ENCODE data around the gene CLEC4E.
"Not testable (repeated sequence)": the region's sequence is repeated elsewhere in the genome, so short reads cannot be mapped to it uniquely, and the experiment has no call there.

The CLEC4E gene

DNA sequence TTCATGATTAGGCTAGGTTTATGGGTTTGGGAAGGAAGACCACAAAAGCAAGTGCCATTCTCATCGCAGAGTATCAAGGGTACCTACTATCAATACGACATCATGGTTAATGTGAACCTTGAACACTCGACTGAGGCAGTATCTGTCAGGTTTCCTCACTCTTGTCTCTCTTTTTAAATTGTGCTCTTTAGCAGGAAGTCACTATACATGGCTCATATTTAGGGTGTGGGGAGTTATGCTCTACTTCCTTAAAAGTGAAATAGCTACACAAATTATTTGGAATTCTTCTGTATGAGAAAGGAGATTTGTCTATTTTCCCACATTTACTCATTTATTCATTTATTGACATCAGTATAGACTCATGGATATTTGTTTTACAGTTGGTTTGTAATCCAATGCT lies 5.9 kb upstream of the CLEC4E start:
- H3K27ac ChIP-seq: no peak overlapping the region

DNA sequence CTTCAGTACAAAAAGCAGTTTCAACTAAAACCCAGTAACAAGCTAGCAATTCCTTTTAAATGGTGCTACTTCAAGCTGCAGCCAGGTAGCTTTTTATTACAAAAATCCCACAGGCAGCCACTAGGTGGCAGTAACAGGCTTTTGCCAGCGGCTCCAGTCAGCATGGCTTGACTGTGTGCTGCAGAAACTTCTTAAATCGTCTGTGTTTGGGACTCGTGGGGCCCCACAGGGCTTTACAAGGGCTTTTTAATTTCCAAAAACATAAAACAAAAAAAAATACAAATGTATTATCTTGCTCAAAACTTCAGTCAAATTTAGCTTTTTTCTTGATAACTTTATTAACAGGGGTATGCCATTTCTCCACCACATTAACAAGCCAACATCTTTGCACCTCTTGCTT lies 3.6 kb upstream of the CLEC4E start:
- H3K4me3 ChIP-seq: no peak overlapping the region
- H3K27ac ChIP-seq: no peak overlapping the region

More for the DNA sequence above, 5.9 kb upstream of the CLEC4E start:
- H3K4me3 ChIP-seq: no peak overlapping the region

DNA sequence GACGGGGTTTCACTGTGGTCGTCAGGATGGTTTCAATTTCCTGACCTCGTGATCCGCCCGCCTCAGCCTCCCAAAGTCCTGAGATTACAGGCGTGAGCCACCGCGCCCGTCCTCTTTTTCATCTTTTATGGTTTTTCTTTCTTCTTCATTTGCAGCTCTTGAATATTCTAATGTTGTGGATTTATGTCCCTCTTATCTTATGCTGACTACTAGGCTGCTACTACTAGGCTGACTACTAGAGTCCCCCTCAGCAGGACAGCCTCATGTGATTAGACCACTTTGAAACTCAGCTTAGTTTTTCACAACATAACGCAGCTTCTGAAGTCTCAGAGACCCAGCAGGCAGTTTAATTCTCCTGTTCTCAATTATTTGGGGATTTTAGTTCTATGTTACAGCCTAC lies 857 bp upstream of the CLEC4E start:
- no peak overlapping the region for H3K4me3 ChIP-seq

DNA sequence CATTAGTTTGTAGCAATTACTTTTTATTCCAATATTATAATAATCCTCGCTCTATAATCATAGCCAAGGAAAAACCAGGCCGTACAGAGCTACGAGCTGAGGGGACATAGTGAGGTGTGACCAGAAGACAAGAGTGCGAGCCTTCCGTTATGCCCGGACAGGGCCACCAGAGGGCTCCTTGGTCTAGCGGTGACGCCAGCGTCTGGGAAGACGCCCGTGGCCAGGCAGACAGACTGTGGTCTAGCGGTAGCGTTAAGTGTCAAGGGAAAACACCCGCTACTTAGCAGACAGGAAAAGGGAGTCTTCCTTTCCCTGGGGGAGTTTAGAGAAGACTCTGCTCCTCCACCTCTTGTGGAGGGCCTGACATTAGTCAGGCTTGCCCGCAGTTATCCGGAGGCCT lies 2.9 kb downstream of the CLEC4E start:
- H3K27ac ChIP-seq, H3K4me3 ChIP-seq: not testable (repeated sequence)

More for the DNA sequence above, 857 bp upstream of the CLEC4E start:
- H3K27ac ChIP-seq: peak overlapping the region in 3 of 21 experiments; percentile 2 to 35 (median 13)

DNA sequence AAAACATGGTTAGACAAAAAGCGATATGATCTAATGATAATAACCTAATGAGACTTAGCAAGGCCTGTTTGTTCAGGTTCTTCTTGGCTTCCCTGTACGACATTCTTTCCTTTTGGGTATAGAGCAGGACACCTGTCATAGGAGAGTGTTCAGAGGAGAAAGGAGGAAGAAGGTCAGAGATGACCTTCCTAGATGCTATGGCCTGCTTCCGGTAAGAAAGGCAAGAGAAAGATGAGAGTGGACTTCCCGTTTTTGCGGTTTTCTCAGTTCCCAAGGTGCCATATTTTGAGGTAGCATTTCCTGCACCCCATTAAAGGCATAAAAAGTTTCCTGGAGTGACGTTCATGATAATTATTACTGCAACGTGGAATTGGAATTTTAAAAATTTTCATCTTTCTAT lies 8.7 kb downstream of the CLEC4E start:
- H3K4me3 ChIP-seq: no peak overlapping the region
- no peak overlapping the region for H3K27ac ChIP-seq

DNA sequence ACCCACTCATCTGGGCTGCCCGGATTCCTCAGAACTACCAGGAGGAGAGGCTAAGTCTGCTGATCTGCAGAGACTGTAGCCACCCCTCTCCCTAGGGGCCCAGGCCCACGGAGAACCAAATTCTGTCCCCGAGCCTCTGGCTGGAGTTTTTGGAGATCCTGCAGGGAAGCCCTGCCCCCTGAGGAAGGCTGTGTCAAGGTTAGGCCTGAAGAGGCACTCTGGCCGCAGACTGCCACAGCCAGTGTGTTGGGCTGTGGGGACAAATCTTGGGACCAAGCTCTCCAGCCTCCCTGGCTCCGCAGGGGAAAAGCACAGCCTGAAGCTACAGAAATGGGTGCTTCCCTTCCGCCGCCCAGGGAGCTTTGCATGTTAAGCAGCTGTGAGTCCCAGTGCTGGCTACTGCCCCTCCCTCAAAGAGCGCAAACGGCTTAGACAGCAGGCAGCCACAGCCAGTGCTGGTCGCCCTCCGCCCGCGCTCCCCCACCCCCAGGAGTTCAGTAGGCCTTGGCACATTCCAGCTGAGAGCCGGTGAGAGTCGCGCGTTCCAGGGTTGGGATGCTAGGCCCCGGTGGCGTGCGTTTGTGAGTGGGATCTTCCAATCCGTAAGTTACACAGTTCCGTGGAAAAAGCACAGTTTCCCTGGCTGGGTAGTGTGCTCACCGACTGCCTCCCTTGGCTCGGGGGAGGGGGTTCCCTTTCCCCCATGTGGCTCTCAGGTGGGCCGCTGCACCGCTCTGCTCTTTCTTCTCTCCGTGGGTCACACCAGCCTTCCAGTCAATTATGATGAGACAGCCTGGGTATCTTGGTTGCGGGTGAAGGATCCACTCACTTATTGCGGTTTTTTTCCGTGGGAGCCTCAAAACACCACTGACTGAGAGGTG lies 13.2 kb downstream of the CLEC4E start:
- H3K27ac ChIP-seq: no peak overlapping the region
- no peak overlapping the region for H3K4me3 ChIP-seq

DNA sequence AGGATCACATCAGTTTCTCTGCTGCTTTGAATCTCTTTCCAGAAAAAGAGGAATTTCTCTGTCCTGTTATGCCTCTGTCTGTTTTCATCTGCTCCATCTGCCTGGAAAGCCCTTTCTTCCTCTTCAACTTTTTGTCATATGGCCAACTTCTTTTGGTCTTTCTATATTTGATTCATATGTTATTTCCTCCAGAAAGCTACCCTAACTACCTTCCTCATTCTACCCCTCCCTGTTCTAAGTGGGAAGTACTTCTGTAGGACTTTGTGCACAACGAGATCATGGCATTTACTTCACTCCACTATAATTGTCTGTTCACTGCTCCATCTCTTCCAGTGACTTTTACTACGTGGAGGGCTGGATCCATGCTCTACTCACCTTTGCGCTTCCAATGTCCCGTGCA lies 21.5 kb downstream of the CLEC4E start:
- Histone ChIP-seq H3K4me3 (no peak overlapping the region), H3K27ac (no peak overlapping the region)

DNA sequence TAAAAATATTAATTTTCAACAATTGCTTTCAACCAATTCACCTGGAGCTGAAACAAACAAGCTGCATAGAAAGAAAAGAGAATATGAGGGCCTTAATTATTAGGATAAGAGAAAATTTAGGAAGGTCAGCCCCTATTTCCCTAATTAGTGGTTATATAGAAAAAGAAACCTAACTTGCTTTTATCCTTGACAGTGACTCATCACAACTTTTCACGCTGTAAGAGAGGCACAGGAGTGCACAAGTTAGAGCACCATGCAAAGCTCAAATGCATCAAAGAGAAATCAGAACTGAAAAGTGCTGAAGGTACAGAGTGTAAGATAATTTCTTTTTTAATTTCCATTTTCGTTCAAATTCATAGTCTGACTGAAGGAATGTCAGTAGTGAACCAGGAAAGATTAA lies 22.7 kb downstream of the CLEC4E start:
- no peak overlapping the region for H3K27ac ChIP-seq
- no peak overlapping the region for H3K4me3 ChIP-seq

DNA sequence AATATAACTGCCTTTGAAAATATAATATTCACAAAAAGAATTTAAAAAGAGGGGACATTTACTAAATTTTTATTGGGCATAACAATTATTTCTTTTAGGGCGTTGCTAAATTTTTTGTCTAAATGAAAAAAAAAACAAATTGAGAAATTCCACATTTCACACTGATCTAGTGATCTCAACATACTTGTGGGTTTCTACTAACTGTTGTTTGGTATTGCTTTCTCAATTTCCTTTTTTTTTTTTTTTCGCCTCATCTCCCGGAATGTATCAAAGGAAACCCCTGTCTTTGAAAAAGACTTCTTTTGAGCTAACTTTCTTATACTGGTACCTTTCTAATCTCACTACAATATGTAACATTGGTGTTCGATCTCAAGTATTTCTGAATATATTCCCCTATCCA lies 27.4 kb downstream of the CLEC4E start, which contains the start of gene CLEC4D:
TSS of gene CLEC4D (plus strand) at position 248 of the 400 bp plus-strand sequence. CDS start 230 bp downstream, outside the sequence.
- Histone ChIP-seq H3K4me3 (no peak within 1 kb of the TSS), H3K27ac (no peak within 1 kb of the TSS)

DNA sequence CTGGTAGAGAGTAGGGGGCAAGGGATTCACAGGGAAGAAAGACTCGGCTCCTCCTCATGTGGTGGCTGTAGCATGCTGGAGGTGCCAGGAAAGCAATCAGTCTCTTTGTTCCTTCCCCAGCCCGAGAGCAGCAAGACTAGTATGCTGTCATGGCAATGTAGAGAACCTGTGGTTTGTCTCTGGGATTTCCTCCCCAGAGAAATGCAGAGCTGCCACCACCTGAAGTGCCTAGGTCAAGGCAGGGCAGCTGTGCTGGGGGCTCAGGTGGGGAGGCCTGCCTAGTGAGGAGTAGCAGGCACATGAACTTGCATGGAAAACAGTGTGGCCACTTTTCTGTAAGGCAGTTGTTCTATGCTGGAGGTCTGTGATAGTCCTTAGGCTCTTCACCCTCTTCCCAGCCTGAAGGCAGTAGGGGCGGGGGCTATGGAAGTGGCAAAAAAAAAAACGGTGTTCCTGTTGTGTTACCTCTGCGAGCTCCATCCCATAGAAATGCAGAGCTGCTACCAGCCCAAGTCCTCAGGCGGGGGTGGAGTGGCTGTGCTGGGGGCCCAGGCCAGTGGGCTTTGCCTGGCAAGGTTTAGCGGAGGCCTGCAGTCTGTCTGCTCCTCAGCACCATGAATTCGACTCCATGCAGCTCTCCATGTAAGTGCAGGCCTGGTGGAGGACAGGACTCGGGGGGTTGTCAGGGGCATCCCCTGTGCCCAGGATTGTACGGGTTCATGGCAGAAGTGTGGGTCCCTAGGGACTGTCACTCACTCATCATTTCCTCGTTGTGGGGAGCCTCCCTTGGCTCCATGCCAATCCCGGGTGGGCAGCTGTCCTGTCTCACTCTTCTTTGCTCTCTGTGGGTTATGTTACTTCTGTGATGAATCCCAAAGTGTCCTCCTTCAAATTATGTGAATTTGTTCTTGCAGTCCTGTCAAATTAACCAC lies 31.5 kb downstream of the CLEC4E start:
- Histone ChIP-seq H3K27ac (no peak overlapping the region), H3K4me3 (no peak overlapping the region)

DNA sequence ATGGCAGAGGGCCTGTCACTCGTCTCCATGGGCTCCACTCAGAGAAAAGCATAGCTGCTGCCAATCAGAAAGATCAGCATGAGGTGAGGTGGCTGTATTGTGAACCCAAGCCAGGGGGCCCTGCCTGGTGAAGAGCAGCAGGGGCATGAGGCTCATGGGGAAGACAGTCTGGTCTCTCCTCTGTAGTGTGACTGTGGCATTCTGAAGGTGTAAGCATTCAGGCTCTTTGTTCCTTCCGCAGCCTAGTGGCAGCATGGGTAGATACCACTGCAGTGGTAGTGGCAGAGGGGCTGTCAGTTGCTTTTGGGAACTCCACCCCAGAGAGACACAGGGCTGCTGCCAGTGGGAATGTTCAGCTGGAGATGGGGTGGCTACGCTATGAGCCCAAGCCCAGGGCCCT lies 32.5 kb downstream of the CLEC4E start:
- Histone ChIP-seq H3K4me3 (no peak overlapping the region), H3K27ac (no peak overlapping the region)

DNA sequence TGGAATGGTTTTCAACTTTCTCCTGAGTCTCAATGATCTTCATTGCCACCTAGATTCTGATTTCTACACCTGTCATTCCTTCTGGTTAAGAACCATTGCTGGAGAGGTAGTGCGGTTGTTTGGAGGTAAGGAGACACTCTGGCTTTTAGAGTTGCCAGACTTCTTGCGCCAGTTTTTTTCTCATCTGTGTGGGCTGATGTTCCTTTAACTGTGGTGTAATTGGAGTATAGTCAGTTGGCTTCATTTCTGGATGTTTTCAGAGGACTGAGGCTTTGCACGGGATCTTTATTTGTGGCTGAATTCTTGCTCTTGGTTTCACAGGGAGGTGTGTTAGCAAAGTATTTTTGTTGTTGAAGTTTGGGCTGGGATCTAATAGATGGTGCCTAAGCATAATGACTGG lies 33.1 kb downstream of the CLEC4E start:
- no peak overlapping the region for H3K27ac ChIP-seq
- no peak overlapping the region for H3K4me3 ChIP-seq

DNA sequence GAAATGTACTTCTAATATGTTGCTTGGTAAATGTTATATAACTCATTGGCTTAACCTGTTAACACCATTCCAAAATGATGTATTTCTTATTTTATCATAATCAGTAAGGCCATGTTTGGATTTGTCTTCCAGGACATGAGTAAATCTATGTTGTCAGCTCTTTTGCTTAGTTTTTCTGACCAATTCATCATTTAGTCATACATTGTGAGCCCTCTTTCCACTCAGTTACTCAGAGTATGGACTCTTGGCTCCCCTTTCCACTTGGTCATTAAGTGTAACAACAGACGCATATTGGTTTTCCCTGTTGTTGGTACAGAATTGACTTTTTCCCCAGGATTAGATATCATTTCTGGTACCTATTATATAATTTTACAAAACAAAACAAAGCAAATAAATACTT lies 36.4 kb downstream of the CLEC4E start:
- Histone ChIP-seq H3K27ac (no peak overlapping the region), H3K4me3 (no peak overlapping the region)

DNA sequence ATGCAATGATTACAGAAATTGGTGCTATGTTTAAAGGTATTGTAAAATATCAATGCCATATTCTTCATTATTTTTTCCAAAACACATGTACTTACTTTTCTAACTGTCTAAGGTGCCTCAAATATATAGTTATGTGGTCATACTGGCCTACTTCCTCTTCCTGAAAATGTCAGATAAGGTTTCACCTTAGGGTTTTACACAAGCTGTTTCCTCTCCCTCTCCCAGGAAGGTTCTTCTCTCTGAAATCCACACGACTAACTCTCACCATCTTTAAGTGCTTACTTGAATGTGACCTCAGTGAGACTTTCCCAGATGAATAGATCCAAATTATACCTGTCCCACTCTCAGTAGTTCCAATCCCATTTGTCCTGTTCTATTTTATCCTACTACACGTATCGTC lies 39.0 kb downstream of the CLEC4E start:
- Histone ChIP-seq H3K27ac (no peak overlapping the region), H3K4me3 (no peak overlapping the region)

DNA sequence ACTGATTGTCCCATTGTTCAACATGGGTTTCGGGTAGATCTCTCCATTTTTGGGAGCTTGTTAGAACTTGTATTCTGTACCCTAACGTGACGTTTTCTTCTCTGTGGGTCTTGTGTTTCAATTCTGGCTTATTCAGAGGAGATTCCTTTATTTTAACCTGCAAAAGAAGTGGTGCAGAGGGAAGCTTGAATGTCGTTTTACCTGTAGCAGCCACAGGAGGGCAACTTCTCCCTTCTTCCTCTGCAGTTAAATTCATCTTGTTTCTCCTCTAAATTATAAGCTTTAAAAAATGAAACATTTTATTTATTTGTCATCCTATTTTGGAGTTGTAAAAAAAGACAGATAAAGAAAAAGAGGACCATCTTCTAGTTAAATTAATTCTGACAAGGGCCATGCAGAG lies 41.1 kb downstream of the CLEC4E start:
- Histone ChIP-seq H3K4me3 (no peak overlapping the region), H3K27ac (no peak overlapping the region)

DNA sequence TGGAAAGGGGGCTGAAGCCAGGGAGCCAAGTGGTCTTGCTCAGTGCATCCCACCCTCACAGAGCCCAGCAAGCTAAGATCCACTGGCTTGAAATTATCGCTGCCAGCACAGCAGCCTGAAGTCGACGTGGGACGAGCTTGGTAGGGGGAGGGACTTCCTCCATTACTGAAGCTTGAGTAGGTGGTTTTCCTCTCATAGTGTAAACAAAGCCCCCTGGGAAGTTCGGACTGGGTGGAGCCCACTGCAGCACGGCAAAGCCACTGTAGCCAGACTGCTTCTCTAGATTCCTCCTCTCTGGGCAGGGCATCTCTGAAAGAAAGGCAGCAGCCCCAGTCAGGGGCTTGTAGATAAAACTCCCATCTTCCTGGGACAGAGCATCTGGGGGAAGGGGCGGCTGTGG lies 44.6 kb downstream of the CLEC4E start:
- not testable (repeated sequence) for H3K27ac ChIP-seq, H3K4me3 ChIP-seq

DNA sequence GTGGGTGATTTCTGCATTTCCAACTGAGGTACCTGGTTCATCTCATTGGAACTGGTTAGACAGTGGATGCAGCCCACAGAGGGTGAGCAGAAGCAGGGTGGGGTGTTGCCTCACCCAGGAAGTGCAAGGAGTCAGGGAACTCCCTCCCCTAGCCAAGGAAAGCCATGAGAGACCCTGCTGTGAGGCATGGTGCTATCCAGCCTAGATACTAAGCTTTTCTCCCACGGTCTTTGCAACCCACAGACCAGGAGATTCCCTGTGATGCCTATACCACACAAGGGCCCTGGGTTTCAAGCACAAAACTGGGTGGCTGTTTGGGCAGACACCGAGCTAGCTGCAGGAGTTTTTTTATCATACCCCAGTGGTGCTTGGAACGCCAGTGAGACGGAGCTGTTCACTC lies 45.0 kb downstream of the CLEC4E start:
- not testable (repeated sequence) for H3K27ac ChIP-seq, H3K4me3 ChIP-seq

DNA sequence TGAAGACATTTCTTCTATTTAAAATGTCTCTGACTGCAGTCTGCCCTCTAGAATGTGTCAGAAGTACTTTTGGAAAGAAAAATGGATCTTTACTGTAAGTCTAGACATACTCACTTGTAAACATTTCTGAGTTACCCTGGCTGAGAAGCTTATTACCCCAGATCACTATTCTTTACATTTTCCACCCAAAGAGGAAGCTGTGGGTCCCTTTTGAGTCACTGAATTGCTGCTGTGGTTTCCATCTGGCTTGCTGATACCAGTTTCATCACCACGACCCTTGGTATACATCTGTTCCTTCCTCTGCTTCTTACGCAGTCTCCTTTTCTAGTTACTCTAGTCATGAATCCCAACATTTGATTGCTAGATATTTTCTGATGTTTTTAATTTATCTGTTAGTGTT lies 47.6 kb downstream of the CLEC4E start:
- H3K27ac ChIP-seq: peak overlapping the region in 3 of 21 experiments; percentile 36 to 56 (median 37)

DNA sequence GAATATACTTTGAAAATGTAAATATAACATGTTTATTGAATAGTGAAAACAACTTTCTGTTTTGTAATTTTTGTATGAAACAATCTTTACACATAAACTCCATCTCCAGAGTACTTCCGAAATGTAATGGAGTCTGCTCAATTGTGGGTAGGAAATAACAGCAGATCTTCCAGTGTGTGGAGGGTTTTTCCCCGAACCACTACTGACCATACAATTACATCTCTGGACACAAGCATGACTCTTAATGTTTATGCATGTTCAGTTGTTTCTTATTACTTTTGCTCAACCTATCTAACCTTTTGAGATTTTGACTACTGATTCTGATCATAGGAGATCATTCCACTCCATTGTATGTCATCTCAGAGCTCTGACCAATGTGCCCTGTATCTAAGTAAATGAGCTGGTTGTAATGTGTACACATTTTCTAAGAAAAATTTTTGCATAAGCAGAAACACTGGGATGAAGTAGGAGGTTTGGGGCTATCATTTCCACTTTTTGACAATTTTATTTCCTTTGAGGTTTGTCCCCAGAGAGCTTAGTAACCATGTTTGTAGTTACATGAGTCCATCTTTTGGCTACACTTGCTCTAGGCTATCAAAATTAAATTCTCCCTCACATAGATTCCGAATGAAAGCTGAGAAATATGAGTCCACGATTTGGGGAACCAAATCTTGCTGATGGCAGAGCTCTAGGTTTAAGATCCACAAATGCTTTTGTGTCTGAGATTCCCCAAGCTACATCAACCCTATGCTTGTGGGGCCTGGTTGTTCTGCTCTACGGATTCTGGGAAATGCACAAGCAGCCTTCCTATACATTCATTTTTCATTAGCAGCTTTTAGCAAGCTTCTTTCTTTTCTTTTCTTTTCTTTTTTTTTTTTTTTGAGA lies 48.8 kb downstream of the CLEC4E start:
- H3K4me3 ChIP-seq: no peak overlapping the region
- peak overlapping the region in 2 of 21 experiments; percentile 36 to 37 for H3K27ac ChIP-seq

More for the DNA sequence above, 47.6 kb downstream of the CLEC4E start:
- H3K4me3 ChIP-seq: no peak overlapping the region

Measured in skin epidermis (tissue), 12 donors.